HG03064 (cell line): ENCODE data around the gene STRN4.

Source experiments
- ATAC-seq: cut with Tn5 transposase; IDR thresholded peaks from one replicate; pipeline ENCODE4 v1.9.1; 2021; ENCODE audit warnings: low read depth; ENCODE audit not compliant: unreplicated experiment

STRN4 gene

DNA sequence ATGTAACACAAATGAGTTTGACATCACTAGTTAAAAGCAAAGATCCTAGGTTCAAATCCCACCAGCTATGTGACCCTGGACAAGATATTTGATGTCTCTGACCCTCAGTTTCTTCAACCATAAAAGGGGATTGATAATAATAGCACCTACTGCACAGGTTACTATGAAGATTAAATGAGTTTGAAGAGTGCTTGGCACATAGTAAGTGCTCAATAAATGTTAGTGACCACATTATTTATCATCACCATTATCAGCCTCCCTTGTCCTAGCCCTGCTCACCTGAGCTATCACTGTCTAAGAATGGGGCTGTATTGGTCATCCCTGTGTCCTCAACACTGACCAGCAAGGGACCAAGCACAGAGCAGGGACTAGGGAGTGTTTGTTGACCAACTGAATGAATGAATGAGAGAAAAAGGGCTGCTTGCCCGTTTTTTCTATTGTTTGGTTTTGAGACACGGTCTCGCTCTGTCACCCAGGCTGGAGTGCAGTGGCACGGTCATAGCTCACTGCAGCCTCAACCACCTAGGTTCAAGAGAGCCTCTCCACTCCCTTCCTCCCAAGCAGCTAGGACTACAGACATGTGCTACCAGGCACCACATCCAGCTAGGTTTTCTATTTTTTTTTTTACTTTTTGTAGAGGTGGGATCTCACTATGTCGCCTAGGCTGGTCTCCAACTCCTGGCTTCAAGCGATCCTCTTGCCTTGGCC, 58.7 kb downstream of the STRN4 start:
- ATAC-seq: no peak

- no peak for ATAC-seq
Observed at GRCh38 chr19:46685189-46685588, 61.1 kb downstream of the STRN4 start.

GRCh38 chr19:46678110-46678732, 68.0 kb downstream of the STRN4 start:
- ATAC-seq: no peak

GRCh38 chr19:46674416-46675178, 71.7 kb downstream of the STRN4 start:
- no peak for ATAC-seq

- ATAC-seq: no peak
Observed at GRCh38 chr19:46670813-46671212, 75.4 kb downstream of the STRN4 start.
